HG03558 (cell line): Measurements from ENCODE around the gene FRMD5.

Experiments used
- ATAC-seq: cut with Tn5 transposase; IDR thresholded peaks from one replicate; pipeline ENCODE4 v1.9.1; 2021; ENCODE audit warnings: moderate number of reproducible peaks; ENCODE audit not compliant: unreplicated experiment; ENCODE audit errors: extremely low read depth

Gene FRMD5

DNA sequence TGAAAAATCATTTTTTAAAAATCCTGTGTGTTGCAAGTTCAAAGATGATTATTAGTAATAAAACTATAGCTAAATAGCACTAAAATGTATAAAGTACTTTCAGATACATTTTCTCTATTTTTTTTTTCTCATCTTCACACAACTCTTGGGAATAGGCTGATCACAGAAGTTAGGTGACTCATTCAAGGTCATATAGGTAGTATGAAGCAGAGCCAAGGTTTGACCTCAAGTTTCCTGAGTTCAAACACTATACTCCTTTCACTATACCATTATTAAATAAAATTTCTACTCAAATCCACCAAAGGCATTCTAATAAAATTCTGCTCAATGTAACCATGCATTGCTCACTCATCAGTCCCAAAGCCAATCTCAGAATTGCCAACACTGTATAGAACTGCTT lies 21.3 kb downstream of the FRMD5 start:
- no peak for ATAC-seq

DNA sequence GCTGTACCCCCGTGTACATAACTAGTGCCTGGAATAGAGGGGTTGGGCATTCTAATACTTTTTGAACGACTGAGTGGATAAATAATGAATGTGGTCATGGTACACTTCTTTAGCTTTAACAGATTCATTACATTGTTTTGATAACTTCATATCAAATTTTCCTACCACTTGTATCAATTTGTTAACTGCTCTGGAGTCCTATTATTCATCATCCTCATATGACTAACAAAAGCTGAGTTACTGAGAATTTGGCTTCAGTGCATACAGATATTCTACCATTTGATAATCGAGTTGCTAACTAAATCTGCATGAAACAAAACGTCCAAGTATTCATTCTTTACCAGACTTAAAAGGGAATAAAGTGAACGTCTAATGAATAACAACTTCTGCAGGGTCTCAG lies 31.7 kb downstream of the FRMD5 start:
- no peak for ATAC-seq

DNA sequence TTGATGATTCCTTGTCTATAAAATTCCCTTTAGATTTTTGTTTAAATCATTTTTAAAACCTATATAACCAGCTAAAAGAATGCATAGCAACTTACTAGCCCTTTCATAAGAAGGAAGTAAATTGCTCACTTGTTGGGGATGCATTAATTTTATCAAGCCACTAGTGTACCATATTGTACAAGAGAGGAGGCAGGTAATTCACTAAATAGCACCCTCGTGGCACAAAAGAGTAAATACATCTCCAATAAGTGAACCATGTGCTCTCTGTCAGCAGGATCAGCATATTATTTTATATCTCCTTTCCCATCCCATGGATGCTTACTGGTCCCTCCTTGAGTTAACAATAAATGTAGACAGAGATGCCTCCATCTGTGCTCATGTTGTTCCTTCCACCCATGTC lies 34.3 kb downstream of the FRMD5 start:
- ATAC-seq: no peak

DNA sequence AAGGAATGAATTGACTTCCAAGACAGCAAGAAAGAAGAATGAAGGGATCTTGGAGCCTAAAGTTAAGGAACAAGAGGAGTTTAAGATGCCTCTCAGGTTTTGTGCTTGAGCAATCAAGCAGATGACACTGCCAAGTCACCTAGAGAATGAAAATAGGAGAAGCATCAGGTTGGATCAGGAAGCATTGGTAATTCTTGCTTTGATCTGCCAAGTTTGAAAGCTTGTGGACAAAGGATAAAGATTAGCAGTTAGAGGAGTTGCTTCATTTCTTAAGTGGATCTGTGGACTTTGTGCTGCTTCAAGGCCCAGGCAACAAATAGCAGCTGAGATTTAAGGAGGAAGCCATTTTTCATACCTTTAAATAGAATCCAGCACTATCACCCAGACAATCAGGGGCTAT lies 35.6 kb downstream of the FRMD5 start:
- ATAC-seq: no peak

DNA sequence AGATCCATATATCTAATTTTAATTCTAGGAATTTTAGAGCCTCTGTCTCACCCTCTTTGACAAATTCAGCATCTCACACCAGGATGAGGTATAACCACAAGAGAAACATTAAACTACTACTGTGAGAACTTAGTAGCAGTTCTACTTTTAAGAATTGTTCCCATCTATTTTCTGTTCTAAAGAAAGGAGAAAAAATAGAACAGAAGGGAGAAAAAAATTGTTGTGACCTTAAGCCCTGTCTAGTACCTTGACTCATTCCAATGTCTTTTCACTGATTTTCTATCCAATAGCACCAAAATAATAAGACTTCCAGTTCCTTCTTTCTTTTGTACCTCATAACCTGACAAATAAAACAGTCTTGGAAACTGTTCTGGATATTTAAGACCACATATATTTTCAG lies 37.0 kb downstream of the FRMD5 start:
- ATAC-seq: no peak

DNA sequence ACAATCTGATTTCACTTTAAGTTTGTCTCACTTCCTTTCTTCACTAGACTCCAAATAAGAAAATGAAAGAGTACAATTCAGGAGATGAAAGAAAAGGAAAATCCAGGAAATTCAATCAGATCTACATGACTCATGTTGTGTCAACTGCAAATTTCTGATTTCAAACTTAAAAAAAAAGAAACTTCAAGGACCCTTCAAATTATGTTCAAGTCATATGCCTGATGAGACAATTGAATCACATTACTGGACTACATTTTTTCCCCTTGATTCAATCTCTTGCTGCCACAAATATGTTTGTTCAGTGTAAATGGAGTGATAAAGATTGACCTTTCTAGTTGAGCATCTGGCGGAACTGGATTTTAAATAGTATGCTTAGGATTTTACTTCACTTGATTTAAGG lies 37.4 kb downstream of the FRMD5 start:
- no peak for ATAC-seq

DNA sequence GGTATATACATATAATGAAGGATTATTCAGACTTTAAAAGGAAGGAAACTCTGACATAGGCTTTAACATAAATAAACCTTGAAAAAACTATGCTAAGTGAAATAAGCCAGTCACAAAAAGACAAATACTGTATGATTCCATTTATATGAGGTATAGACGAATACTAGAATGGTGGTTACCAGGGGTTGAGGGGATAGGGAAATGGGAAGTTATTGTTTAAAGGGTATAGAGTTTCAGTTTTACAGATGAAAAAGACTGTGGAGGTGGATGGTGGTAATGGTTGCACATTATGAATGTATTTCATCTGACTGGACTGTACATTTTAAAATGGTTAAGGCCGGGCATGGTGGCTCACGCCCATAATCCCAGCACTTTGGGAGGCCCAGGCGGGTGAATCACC lies 41.7 kb downstream of the FRMD5 start:
- no peak for ATAC-seq

DNA sequence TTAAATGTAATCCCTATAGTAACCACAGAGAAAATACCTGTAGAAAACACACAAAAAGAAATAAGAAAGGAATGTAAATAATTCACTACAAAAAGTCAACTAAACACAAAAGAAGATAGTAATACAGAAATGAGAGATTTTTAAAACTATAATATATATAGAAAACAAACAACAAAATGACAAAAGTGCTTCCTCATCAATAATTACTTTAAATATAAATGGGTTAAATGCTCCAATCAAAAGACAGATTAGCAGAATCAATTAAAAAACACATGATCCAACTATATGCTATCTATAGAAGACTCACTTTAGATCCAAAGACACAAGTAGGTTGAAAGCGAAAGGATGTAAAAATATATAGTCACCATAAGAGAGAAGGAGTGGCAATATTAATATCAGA lies 45.8 kb downstream of the FRMD5 start:
- no peak for ATAC-seq

DNA sequence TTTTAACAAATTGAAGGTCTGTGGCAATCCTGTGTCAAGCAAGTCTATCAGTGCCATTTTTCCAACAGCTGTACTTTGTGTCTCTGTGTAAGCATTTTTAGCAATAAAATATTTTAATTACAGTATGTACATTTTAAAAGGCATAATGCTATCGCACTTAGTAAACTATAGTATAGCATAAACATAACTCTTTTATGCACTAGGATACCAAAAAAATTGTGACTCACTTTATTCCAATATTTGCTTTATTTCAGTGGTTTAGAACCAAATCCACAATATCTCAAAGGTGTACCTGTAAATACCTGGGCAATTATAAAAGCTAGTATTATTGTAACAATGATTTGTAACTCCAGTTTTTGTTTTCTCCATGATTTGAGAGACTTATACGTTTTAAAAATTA lies 46.5 kb downstream of the FRMD5 start:
- ATAC-seq: no peak

DNA sequence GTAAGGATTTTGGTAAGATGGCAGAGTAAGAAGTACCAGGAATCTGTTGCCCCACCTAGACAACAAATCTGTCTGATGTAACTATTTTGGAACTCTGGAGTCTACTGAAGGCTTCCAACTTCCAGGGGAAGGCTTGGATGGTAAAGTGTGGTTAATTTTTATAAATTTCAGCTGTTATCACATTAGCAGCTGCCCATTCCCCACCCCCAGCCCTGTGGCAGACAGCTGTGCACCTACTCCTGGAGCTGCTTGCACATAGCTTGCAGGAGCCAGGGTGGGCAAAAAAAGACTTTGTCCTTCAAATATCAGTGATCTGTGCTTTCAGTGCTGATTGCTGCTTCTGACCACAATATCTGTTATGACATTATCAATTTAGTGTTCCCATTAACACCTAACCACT lies 47.4 kb downstream of the FRMD5 start:
- no peak for ATAC-seq

DNA sequence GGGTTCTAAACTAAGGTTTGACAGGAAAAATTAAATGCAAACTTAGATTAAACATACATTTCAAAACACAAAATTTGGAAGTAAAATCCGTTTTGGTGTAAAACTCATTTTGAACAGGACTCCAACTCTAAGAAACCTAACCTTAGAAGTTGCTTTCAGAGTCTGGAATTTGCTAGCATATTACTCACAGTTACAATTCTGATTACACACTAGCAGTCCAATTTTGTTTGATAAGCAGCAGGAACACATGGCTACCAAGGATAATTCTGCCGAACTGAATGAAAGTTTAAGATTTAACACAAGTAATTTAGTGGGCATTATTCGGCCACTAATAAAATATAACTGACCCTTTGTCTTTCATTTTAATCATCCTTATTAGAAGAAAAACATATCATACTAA lies 49.6 kb downstream of the FRMD5 start:
- no peak for ATAC-seq

DNA sequence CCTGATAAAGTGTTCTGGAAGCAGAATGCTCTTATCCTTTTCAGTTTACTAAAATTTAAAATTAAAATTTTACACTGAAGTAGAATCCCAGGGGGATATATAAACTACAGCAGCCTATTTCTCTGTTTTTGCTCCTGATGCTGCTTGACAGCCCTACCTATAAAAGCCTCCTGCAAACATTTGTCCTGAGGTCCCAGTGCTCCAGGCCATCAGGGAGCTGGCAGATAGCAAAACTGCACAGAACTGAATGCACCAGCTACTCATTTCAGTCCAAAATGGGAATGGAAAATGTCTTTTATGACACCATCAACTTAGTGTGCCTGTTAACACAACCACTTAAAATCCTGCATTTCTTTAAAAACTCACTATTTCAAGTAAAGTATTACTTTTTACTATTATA lies 50.1 kb downstream of the FRMD5 start:
- ATAC-seq: no peak

DNA sequence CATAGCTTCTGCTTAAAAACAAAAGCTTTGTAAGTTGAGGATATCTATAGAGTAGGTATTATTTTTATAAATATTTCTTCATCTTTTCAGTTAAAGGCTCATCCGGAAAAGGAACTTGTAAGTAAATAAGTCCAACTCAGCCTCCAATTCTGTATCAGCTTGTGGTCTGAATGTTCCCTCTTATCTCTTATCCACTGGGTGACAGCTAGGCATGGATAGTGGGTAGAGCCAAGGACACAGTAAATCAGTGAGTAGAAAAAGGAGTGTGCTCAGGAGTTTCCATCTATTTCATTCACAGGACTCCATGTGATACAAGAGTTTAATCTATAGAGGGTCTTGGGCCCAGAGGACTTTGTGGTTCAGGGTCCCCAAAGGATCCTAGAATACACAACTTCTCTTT lies 50.9 kb downstream of the FRMD5 start:
- no peak for ATAC-seq

DNA sequence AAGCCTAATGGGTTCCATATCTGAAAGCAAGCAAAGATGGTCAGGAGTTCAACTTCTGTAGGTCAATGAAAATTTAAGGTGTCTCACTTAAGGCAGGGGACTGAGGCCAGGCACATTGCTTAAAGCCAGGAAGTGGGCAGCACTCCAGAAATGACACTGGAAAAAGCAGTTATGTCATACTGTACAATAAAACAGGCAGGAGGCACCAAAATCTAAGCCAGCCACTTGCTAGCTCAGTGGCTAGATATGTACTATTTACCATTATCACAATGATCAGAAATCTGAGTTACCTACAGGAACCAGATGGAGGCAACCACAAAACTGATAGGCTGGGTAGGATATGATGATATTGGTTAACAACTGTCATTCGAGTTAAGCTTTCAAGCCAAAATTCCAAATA lies 57.3 kb downstream of the FRMD5 start:
- ATAC-seq: no peak

DNA sequence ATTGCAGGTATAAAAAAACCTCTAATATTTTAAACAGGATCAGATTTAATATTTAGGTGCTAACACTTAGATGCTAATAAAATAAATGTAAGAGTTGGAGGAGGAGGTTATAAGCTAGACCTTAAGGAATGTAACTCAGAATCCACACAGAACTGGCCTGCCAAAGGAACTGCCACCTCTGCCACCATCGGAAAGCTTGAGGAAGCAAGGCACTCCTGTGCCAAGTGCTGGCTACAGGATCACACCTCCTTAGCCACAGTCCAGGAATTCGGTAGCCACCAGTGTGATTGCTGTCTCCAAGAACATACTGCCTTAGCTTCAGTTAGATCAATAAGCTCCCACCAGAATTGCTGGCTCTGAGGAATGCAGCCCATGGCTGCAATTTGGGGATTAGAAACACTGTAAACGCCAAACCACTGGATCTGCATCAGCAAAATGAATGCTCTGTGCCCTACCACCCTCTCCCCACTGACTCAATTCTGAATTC lies 58.0 kb downstream of the FRMD5 start:
- ATAC-seq: no peak

DNA sequence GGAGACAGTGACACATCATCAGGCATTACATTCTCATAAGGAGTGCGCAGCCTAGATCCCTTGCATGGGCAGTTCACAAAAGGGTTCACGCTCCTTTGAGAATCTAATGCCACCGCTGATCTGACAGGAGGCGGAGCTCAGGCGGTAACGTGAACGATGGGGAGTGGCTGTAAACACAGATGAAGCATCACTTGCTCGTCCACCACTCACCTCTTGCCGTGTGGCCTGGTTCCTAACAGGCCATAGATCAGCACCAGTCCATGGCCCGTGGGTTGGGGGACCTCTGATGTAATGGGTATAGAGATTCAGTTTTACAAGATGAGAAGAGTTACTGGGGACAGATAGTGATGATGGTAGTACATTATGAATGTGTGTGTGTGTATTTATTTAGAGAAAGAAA lies 63.0 kb downstream of the FRMD5 start:
- ATAC-seq: no peak

DNA sequence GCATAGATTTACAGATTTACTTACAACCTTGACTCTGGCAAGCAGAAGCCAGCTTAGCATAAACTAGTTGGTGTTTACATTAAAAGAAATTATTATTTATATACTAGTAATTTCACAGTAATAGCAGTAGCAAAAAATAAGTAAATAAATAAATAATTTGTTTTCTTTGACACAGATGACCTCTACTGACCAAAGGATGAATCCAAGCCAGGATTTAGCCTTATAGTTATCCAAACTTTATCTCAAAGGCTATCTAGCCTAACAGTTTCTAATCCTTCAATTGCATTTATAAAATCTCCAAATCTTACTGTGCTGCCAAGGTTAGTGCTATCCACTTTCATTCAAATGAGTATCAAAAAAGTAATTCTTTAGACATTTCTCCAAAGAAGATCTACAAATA lies 64.3 kb downstream of the FRMD5 start:
- ATAC-seq: no peak

DNA sequence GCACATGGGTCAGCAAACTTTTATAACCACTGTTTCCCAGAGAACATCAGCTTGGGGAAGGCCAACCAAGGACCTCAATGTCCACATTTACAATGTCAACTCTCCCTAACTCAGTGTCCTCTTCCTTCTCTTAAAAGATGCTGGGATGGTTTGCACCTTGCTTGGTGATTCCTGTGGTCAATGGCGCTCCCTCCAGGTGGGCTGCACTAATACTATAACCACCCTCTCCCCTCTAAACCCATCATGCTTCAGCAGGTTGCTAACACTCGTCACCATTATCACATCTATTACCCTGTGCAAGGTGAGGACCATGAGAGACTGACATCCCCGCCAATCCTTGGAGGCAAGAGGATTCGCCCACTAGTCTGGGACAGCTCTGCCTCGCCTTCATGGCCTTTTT lies 65.2 kb downstream of the FRMD5 start:
- ATAC-seq: no peak

DNA sequence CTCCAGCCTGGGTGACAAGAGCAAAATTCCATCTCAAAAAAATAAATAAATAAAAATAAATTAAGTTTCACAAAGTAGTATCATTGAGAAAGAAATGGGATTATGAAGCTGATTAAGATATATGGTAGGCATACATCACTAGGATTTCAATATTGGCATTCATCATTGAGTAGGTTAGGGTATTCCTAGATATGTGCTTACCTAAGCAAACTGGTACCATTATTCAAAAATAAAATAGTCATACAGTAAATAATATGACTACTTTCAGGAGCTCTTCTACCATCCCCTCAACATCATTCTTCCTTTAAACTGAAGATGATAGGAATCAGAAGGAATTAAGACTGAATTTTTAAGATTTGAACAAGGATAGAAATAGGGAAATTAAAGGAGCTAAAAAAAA lies 66.6 kb downstream of the FRMD5 start:
- ATAC-seq: no peak

DNA sequence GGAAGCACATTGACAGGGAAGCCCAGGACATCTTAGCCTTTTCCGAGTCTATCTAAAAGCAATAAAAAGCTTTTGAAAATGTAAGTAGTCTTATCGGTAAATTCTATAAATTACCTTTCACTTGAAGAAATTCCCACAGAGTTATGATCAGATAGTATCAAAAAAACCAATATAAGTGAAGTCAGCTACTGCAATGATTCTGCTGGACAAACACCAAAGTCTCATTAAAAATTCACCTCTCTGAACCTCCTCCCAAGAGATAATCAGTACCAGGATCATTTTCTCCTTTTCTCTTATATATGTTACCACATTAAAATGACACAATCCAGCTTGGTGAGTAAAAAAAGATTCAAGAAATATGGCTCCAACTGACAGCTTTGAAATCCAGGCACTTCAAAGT lies 69.2 kb downstream of the FRMD5 start:
- no peak for ATAC-seq

DNA sequence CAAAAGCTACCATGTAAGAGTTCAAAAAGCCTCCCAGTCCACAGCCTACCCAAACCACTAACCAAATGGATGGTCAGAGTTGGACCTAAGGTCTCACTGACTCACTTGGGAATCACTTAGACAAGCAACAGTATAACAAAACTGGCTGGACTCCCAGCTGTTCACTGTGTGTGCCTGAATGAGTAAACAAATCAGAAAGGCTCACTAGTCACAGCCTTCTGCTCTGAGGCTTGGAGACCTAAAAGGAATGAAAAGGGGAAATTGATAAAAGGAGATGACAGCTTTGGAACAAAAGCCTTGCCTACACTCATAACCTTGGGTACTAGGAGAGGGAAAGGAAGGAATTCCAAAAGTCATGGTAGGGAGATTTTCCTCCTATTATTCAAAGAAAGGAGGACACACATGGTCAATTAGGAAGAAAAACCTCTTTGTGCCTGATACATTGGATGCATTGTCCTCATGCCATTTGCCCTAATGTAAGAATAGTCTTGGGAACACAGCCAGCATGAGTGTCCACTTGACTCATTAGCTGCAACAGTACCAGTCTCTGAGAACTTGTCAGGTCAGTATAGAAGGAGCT lies 92.3 kb downstream of the FRMD5 start:
- ATAC-seq: no peak

DNA sequence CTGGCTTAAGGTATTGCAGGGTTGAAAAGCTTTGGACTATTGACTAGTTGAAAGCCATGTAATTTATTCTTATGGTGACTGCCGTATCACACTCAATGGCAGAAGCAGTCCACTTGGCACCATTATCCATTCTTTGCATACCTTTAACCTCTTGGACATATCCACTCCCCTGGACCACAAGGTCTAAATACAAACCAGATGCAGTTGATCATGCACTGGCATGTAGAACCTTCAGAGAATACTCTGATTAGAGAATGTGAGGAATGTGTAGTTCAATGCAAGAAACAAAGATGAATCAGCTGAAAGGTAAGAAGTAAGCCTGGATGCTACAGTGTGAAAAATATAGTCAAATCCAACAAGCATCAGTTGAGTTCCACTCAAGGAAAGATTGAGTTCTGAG lies 93.1 kb downstream of the FRMD5 start:
- no peak for ATAC-seq

DNA sequence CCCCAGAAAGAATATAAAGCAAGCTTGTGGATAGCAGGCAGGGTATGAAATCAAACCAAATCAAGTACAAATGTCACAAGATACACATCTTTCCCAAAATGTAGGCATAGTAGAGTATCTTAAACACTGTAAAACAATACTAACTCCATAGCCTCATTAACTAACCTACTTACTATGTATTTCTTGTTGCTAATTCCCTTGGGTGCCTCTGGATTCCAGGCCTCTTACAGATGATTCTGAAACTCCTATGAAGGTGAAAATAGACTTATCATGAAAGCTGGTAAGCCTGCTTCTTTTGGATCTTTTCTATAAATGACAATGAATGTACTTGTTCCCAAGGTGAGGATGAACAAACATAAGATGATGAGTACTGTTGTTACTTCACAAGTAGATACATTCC lies 93.8 kb downstream of the FRMD5 start:
- no peak for ATAC-seq
